T-helper 2 cell (primary cell): ENCODE results near the gene CCDC142.
A peak's percentile ranks its signal among the peaks of the same experiment; 100 is the strongest.
"Not testable (repeated sequence)": the region's sequence is repeated elsewhere in the genome, so short reads cannot be mapped to it uniquely, and the experiment has no call there.

Experiments used
- DNase-seq, 5 experiments: peaks; one replicate each; pipeline versions ENCODE4 v3.0.0 to v3.0.0-alpha.2; 2012 to 2022

CCDC142 gene

DNA sequence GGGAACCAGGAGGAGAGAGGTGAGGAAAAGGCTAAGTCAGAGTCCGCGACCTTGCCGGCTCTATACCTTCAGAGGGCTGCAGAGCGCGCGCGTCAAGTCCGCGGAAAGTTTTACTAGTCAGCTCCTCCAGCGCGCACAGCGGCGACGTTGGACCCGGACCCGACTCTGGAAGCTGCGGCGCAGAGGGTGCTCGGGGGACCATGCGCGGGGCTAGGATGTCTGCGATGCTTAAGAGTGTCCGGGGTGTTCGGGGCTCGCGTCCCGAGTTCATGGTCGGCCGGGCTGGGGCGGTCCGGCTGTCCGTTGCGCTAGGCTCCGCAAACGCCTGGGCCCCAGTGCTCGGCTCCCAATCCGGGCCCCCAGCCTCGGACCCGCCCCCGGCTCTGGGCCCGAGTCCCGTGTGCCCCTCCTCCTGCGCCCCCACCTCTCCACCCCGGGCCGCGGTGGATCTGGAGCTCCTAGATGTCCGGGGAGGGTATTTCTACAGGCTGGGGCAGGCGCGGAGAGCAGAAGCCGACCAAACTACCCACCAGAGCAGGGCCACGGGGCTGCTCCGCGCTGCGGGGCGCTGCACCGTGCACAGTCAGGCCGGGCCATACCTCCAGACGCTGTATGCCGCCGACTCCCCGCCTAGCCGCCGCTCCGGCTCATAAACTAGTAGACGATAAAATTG lies 16.6 kb upstream of the CCDC142 start, which contains the start of gene LBX2:
TSS of gene LBX2 (minus strand) at position 337 of the 673 bp plus-strand sequence. CDS start at position 271, 66 bp downstream.
- peak in 1 of 5 experiments; percentile 51 for DNase-seq

- peak in 1 of 5 experiments; percentile 46 for DNase-seq
Observed at GRCh38 chr2:74498500-74499266, 15.9 kb upstream of the CCDC142 start.

GRCh38 chr2:74497777-74498499 lies 15.1 kb upstream of the CCDC142 start:
- peak in 1 of 5 experiments; percentile 62 for DNase-seq

GRCh38 chr2:74496997-74497776 lies 14.4 kb upstream of the CCDC142 start:
- DNase-seq: no peak

DNA sequence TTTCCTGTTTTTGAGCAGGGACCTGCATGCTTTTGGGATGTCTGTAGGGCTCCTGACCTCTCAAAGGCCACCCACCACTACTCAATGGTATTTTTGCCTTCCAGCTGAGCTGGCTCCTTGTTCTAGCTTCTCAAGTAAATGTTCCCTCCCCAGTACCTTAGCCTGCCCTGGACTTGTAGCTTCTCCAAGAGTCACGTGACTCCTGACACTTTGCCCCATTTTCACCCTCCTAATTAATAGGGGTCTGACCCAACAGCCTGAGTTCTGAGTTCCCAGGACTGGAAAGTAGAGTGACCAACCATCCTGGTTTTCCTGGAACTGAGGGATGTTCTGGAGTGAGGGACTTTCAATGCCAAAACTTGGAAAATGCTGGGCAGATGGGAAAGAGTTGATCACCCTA lies 12.6 kb upstream of the CCDC142 start:
- no peak for DNase-seq

GRCh38 chr2:74493546-74493945 lies 10.7 kb upstream of the CCDC142 start:
- no peak for DNase-seq

GRCh38 chr2:74491648-74492544 lies 9.1 kb upstream of the CCDC142 start:
- DNase-seq: no peak

DNA sequence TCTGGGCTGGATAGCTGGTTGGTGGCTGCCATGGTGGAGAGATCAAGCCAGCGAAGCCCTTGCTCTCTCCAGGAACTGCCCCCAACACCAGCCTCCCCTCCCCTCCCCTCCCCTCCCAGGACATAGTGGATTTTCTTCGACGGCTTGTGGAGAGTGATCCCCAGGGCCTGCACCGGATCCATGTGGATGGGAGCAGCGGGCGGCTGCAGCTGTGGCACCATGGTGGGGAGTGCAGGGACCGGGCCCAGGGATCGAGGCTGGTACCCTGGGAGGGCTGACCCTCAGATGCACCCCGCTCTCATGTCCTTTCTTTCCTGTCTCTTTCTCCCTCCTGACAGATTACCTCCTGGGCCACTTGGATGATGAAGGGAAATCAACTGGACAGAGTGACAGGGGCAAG lies 7.1 kb upstream of the CCDC142 start:
- no peak for DNase-seq

- no peak for DNase-seq
Observed at GRCh38 chr2:74488643-74489481, 6.1 kb upstream of the CCDC142 start.

GRCh38 chr2:74486141-74486540 lies 3.3 kb upstream of the CCDC142 start:
- no peak for DNase-seq

DNA sequence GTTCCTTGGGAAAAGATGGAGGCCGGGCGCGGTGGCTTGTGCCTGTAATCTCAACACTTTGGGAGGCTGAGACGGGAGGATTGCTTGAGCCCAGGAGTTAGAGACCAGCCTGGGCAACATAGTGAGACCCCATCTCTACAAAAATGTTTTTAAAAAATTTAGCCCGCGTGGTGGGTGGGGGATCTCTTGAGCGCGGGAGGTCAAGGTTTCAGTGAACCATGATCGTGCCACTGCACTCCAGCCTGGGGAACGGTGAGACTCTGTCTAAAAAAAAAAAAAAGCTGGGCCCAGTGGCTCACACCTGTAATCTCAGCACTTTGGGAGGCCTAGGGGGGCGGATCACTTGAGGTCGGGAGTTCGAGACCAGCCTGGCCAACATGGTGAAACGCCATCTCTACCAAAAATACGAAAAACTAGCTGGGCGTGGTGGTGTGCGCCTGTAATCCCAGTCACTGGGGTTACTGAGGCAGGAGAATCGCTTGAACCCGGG lies 922 bp upstream of the CCDC142 start:
- not testable (repeated sequence) for DNase-seq

GRCh38 chr2:74481961-74482800 lies 617 bp downstream of the CCDC142 start:
- peak in 3 of 5 experiments; percentile 41 to 72 (median 46) for DNase-seq

- DNase-seq: no peak
Observed at GRCh38 chr2:74481431-74481830, 1.4 kb downstream of the CCDC142 start.

DNA sequence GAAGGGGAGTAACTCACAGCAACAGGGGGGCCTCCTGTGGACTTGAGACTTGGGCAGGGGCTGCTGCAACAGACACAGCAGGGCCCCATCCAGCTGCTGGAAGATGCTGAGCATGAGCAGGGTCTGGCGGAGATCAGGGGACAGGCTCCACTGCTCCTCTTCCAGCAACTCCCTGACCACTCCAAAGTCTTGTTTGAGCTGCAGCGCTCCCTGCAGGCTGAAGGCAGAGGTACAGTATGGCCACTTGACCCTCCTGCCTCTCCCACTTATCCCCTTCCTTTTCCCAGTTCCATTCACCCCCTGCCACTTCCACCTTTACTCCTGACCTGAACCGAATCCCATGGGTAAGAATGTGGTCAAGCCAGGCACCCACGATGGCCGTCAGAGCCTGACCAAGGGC lies 7.9 kb downstream of the CCDC142 start:
- DNase-seq: no peak

GRCh38 chr2:74474481-74474880 lies 8.3 kb downstream of the CCDC142 start:
- DNase-seq: no peak

GRCh38 chr2:74472945-74473258 lies 9.9 kb downstream of the CCDC142 start:
- DNase-seq: no peak

DNA sequence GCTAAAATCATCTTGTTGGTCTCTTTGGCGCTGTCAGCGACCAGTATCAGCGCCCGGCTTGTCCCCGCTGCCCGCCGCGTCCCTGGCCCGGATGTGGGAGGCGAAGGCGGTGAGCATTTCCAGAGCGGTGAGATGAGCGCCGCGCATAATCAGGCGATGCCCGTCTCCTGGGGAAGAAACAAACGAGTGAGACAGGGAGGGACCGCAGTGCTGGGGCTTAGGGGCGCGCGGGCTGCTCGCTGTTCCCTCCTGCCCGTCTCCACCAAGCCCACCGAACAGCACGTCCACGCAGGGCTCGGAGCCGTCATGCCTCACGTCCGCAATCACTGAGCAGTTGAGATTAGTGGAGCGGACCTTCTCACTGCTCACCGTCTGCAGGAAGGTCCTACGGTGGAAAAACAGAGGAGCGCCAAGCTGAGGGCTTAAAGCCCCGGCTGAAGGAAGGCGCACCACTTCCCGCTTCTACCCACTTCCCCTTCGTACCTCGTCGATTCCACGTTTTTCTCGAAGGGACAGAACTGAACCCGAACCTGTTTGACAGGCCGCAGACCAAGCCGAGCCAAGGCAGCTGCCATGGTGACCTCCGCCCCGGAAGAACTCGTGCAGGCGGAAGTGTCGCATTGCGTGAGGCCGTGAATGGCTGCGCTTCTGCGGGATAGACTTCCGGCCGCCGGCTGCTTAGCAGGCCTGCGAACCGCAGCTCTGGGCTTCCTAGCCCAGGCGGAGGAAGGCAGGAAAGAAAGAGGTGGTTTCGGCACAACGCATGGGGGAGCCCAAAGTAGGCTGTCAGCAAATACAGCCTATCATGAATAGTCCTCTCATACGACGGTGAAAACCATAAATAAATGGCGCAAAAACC lies 10.5 kb downstream of the CCDC142 start, which contains the start of gene MRPL53:
TSS of gene MRPL53 (minus strand) at position 595 of the 859 bp plus-strand sequence. CDS start at position 575, 20 bp downstream.
- peak; percentile 92 to 98 (median 94) for DNase-seq

- no peak for DNase-seq
Observed at GRCh38 chr2:74471332-74472065, 11.3 kb downstream of the CCDC142 start.
